ENCODE data around the gene TMEM218.

DNA sequence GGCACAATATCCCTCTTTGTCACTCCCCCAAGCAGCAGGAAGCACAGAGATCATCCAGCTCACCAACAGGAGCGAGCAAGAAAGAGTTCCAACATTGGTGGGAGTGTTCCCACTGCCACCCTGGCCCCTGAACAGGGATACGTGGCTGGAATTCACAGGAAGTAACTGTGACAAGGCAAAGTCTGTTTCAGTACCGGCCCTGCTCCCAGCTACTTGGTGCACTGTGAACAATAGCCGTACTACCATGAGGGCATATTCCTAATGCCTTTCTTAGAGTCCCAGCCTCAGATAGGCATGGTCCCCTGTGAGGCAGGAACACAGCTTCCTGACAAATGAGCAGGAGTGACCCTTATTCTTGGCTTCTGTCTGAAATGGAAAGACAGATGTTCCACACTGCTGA lies 50.1 kb downstream of the TMEM218 start:
- TF ChIP-seq, protein P1, sequence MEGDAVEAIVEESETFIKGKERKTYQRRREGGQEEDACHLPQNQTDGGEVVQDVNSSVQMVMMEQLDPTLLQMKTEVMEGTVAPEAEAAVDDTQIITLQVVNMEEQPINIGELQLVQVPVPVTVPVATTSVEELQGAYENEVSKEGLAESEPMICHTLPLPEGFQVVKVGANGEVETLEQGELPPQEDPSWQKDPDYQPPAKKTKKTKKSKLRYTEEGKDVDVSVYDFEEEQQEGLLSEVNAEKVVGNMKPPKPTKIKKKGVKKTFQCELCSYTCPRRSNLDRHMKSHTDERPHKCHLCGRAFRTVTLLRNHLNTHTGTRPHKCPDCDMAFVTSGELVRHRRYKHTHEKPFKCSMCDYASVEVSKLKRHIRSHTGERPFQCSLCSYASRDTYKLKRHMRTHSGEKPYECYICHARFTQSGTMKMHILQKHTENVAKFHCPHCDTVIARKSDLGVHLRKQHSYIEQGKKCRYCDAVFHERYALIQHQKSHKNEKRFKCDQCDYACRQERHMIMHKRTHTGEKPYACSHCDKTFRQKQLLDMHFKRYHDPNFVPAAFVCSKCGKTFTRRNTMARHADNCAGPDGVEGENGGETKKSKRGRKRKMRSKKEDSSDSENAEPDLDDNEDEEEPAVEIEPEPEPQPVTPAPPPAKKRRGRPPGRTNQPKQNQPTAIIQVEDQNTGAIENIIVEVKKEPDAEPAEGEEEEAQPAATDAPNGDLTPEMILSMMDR (IDR thresholded peaks at IDR 0.05), result no peak
- TF ChIP-seq EP300 (IDR thresholded peaks at IDR 0.05; ENCODE audit: low read depth) (no peak), POLR2A (IDR thresholded peaks at IDR 0.05) (no peak)

Measured in transverse colon (tissue), 3 donors.